HL-60 (cell line): ENCODE results near the gene CST9L.

Source experiments
- CTCF ChIP-seq: IDR thresholded peaks from one replicate; pipeline ENCODE4 v1.5.1; 2011; ENCODE audit warnings: low read length, control low read depth, inconsistent platforms; ENCODE audit not compliant: insufficient read depth
- GABPA ChIP-seq: IDR thresholded peaks from 2 replicates; pipeline ENCODE4 v1.6.1; 2012; ENCODE audit warnings: low read depth
- POLR2AphosphoS5 ChIP-seq: IDR thresholded peaks from 2 replicates; pipeline ENCODE4 v1.6.1; 2012; ENCODE audit warnings: low read depth
- REST ChIP-seq: IDR thresholded peaks from 2 replicates; pipeline ENCODE4 v1.6.1; 2012; ENCODE audit warnings: low read depth; ENCODE audit not compliant: insufficient replicate concordance

GRCh38 chr20:23551786-23552185, 16.5 kb downstream of the CST9L start:
- TF ChIP-seq POLR2AphosphoS5: no peak
- no peak for TF ChIP-seq REST
- TF ChIP-seq CTCF: no peak
- TF ChIP-seq GABPA: no peak
